GM18867 (cell line): Measurements from ENCODE around the gene GOLGA3.
"Not testable (repeated sequence)": the region's sequence is repeated elsewhere in the genome, so short reads cannot be mapped to it uniquely, and the experiment has no call there.

Source experiments
- ATAC-seq: cut with Tn5 transposase; IDR thresholded peaks from one replicate; pipeline ENCODE4 v1.9.1; 2021; ENCODE audit warnings: mild to moderate bottlenecking, moderate library complexity; ENCODE audit not compliant: unreplicated experiment

The GOLGA3 gene

GRCh38 chr12:132828706-132829534, at the start of gene GOLGA3:
Gene GOLGA3 (minus strand): TSS chr12:132828869. CDS start chr12:132822128, 6,741 bp downstream.
- ATAC-seq: peak; percentile 90

GRCh38 chr12:132874620-132875019, 46.0 kb upstream of the GOLGA3 start:
- ATAC-seq: not testable (repeated sequence)

GRCh38 chr12:132874175-132874574, 45.5 kb upstream of the GOLGA3 start:
- no peak for ATAC-seq

GRCh38 chr12:132873724-132874123, 45.1 kb upstream of the GOLGA3 start:
- ATAC-seq: no peak

GRCh38 chr12:132872975-132873421, 44.3 kb upstream of the GOLGA3 start:
- no peak for ATAC-seq

- no peak for ATAC-seq
These were observed 43.6 kb upstream of the GOLGA3 start for GRCh38 chr12:132872073-132872855.

GRCh38 chr12:132869551-132869950, 40.9 kb upstream of the GOLGA3 start:
- no peak for ATAC-seq

GRCh38 chr12:132866251-132866828, 37.7 kb upstream of the GOLGA3 start:
- ATAC-seq: no peak

GRCh38 chr12:132861558-132861957, 32.9 kb upstream of the GOLGA3 start:
- no peak for ATAC-seq

- ATAC-seq: no peak
These were observed 30.1 kb upstream of the GOLGA3 start for GRCh38 chr12:132858718-132859266.

- not testable (repeated sequence) for ATAC-seq
These were observed 28.4 kb upstream of the GOLGA3 start for GRCh38 chr12:132857019-132857418.

- ATAC-seq: no peak
These were observed 27.9 kb upstream of the GOLGA3 start for GRCh38 chr12:132856581-132856980.

- ATAC-seq: not testable (repeated sequence)
These were observed 26.5 kb upstream of the GOLGA3 start for GRCh38 chr12:132855211-132855610.

GRCh38 chr12:132853285-132854092, 24.8 kb upstream of the GOLGA3 start:
- ATAC-seq: no peak

GRCh38 chr12:132852496-132852895, 23.8 kb upstream of the GOLGA3 start:
- no peak for ATAC-seq

GRCh38 chr12:132851465-132851864, 22.8 kb upstream of the GOLGA3 start:
- ATAC-seq: no peak

- ATAC-seq: no peak
These were observed 21.6 kb upstream of the GOLGA3 start for GRCh38 chr12:132850291-132850690.

GRCh38 chr12:132848521-132848920, 19.9 kb upstream of the GOLGA3 start:
- no peak for ATAC-seq

- no peak for ATAC-seq
These were observed 19.0 kb upstream of the GOLGA3 start for GRCh38 chr12:132847363-132848356.
